Airway epithelial cell (primary cell): ENCODE data around the gene XKR3. TPM values are rescaled to one million over a fixed set of nuclear protein-coding genes. Genes with fewer than 3 reads are reported as not detected.

ENCODE experiments used
- total RNA-seq: library from RNA; depleted of rRNA; stranded (reverse); fragments of >200 nt; gene quantifications from 2 replicates; pipeline ENCODE4 v1.2.3, GENCODE V29; 2015

XKR3 gene
- total RNA-seq = not detected in 2 replicates

GRCh38 chr22:16824716-16825687, at the start of gene XKR3:
XKR3 (minus strand) TSS chr22:16825411; CDS start chr22:16808073, 17,338 bp downstream.

Other genes starting within 250 kb of the XKR3 start
- not detected in 2 replicates for gene CCT8L2, start 232.6 kb downstream of the XKR3 start, total RNA-seq
- not detected in 2 replicates for gene GAB4, start 182.8 kb upstream of the XKR3 start, total RNA-seq